Cardiac muscle cell (in vitro differentiated cells and primary cell): ENCODE measurements around the gene PTPRB. TPM values are rescaled to one million over a fixed set of nuclear protein-coding genes. Genes with fewer than 3 reads are reported as not detected.

Source experiments
- DNase-seq, 2 donors: peaks; one replicate each; pipeline versions ENCODE4 v3.0.0 to v3.0.0-alpha.2; 2010 to 2017; ENCODE audit warnings: low read depth in 1 of 2, low spot score in 1 of 2
- H3K27ac ChIP-seq: fragments of 200-600 bp; sonication (generic); 2 replicates; pipeline ENCODE4 v1.5.1; 2016
- H3K27me3 ChIP-seq: fragments of 200-600 bp; sonication (generic); 2 replicates; pipeline ENCODE4 v1.6.0; 2016; ENCODE audit warnings: control low read depth
- H3K36me3 ChIP-seq: fragments of 200-600 bp; sonication (generic); 2 replicates; pipeline ENCODE4 v1.5.1; 2016; ENCODE audit warnings: control low read depth
- H3K4me1 ChIP-seq: fragments of 200-600 bp; sonication (generic); 2 replicates; pipeline ENCODE4 v1.8.1; 2017; ENCODE audit warnings: low read depth, mild to moderate bottlenecking, mixed run types
- H3K4me3 ChIP-seq: fragments of 200-600 bp; sonication (generic); 2 replicates; pipeline ENCODE4 v1.5.1; 2016; ENCODE audit warnings: mild to moderate bottlenecking
- H3K9me3 ChIP-seq: fragments of 200-600 bp; sonication (generic); 2 replicates; pipeline ENCODE4 v1.5.1; 2017; ENCODE audit warnings: low read depth, mild to moderate bottlenecking, control low read depth
- polyA plus RNA-seq: library from polyadenylated mRNA; unstranded; fragments of >200 nt; fragmentation: Nextera tagmentation; extraction: Ambion mirVana; gene quantifications from 2 replicates; pipeline ENCODE4 v1.2.1, GENCODE V29; 2016
- total RNA-seq: library from RNA; depleted of rRNA; stranded (reverse); fragments of >200 nt; gene quantifications from 2 replicates; pipeline ENCODE4 v1.2.3, GENCODE V29; 2016
- TF ChIP-seq, protein P1 (sequence below): IDR thresholded peaks from 2 replicates; pipeline ENCODE4 v1.5.1; 2012; ENCODE audit warnings: low read depth, mild to moderate bottlenecking, low read length

The PTPRB gene
- total and polyA plus RNA-seq, 2 experiments from 2014 or later = 0.21 to 0.31 TPM

GRCh38 chr12:70549340-70550179 lies 87.7 kb downstream of the PTPRB start:
- TF ChIP-seq, protein P1, sequence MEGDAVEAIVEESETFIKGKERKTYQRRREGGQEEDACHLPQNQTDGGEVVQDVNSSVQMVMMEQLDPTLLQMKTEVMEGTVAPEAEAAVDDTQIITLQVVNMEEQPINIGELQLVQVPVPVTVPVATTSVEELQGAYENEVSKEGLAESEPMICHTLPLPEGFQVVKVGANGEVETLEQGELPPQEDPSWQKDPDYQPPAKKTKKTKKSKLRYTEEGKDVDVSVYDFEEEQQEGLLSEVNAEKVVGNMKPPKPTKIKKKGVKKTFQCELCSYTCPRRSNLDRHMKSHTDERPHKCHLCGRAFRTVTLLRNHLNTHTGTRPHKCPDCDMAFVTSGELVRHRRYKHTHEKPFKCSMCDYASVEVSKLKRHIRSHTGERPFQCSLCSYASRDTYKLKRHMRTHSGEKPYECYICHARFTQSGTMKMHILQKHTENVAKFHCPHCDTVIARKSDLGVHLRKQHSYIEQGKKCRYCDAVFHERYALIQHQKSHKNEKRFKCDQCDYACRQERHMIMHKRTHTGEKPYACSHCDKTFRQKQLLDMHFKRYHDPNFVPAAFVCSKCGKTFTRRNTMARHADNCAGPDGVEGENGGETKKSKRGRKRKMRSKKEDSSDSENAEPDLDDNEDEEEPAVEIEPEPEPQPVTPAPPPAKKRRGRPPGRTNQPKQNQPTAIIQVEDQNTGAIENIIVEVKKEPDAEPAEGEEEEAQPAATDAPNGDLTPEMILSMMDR = no peak
- Histone ChIP-seq H3K27me3 (no peaks in the 10 kb centered on the region), H3K4me3 (no peak overlapping the region), H3K36me3 (no peaks in the 10 kb centered on the region), H3K9me3 (no peaks in the 10 kb centered on the region), H3K4me1 (no peaks in the 10 kb centered on the region), H3K27ac (no peak overlapping the region)
- peak in 1 of 2 donors; percentile 67 for DNase-seq

DNA sequence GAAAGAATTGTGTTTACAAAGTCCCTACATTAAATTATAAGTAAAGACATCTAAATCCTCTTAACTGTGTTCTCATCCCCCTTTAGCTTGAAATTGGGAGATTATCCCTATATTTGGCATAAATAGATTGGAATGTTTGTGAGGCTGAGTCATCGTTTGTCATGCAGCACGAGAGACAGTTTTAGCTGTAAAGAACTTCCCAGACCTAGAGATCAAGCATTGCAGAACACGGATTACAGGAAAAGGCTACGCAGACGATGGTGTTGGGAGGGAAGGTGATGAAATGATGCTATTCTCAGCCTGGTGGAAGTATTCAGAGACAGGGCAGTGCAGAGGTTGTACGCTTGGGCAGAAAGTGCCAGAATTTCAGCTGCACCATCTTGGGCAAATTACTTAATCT lies 93.8 kb downstream of the PTPRB start:
- no peaks in the 10 kb centered on the region for H3K27me3 ChIP-seq
- no peak overlapping the region for H3K4me3 ChIP-seq
- DNase-seq = peak; percentile 27 to 98
- no peaks in the 10 kb centered on the region for H3K36me3 ChIP-seq
- TF ChIP-seq, protein P1 = no peak
- H3K27ac ChIP-seq = no peak overlapping the region
- H3K9me3 ChIP-seq = no peaks in the 10 kb centered on the region
- peaks cover 5% of the 10 kb centered on the region for H3K4me1 ChIP-seq

DNA sequence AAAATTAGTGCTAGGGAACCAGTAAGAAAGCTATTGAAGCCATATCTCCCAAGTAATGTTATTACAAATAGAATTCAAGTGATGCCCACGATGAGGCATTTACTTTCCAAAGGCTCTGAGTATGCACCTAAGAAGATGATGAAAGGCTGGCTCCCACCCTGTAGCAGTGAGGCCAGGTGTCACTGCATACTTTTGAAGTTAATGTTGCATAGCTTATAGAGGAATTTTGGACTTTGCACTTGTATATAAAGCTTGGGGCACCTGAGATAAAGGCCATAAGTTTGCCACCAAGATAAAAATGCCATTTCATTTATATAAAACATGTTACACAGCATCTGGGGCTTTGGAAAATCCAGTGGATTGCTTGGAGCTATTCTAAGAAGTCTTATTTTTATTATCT lies 96.2 kb downstream of the PTPRB start:
- no peaks in the 10 kb centered on the region for H3K27me3 ChIP-seq
- no peak overlapping the region for H3K4me3 ChIP-seq
- H3K9me3 ChIP-seq = no peaks in the 10 kb centered on the region
- TF ChIP-seq, protein P1 = no peak
- no peak overlapping the region for H3K27ac ChIP-seq
- H3K36me3 ChIP-seq = no peaks in the 10 kb centered on the region
- DNase-seq = no peak
- H3K4me1 ChIP-seq = peaks cover 5% of the 10 kb centered on the region

DNA sequence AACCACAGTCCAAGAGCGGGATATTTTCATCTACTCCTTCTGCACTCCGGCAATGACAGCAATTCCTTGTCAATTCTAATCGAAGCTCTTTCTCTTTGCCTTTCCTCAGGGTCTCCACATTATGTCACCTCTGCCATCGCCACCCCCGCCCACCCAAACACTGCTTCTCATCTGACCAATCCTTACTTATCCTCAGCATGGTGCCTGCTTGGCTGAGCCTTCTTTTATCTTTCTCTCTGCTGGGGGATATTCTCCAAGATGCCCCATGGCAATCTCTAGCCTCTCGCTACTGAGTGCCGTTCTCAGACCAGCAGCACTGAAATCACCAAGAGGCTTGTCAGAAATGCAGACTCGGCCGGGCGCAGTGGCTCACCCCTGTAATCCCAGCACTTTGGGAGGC lies 100.6 kb downstream of the PTPRB start:
- no peaks in the 10 kb centered on the region for H3K27me3 ChIP-seq
- H3K4me3 ChIP-seq = no peak overlapping the region
- TF ChIP-seq, protein P1 = no peak
- no peaks in the 10 kb centered on the region for H3K4me1 ChIP-seq
- H3K27ac ChIP-seq = no peak overlapping the region
- no peaks in the 10 kb centered on the region for H3K9me3 ChIP-seq
- H3K36me3 ChIP-seq = no peaks in the 10 kb centered on the region
- DNase-seq = no peak

- H3K4me3 ChIP-seq = no peak overlapping the region
- H3K27me3 ChIP-seq = no peaks in the 10 kb centered on the region
- no peak overlapping the region for H3K27ac ChIP-seq
- no peaks in the 10 kb centered on the region for H3K36me3 ChIP-seq
- DNase-seq = peak in 1 of 2 donors; percentile 39
- TF ChIP-seq, protein P1 = no peak
- H3K4me1 ChIP-seq = no peaks in the 10 kb centered on the region
- H3K9me3 ChIP-seq = no peaks in the 10 kb centered on the region
Measured at GRCh38 chr12:70535896-70536374, 101.3 kb downstream of the PTPRB start.
